Measurements from ENCODE around the gene INTS4.
"Not testable (repeated sequence)": the region's sequence is repeated elsewhere in the genome, so short reads cannot be mapped to it uniquely, and the experiment has no call there.

The INTS4 gene

GRCh38 chr11:77958583-77959177, 35.8 kb downstream of the INTS4 start:
- H3K4me3 Mint-ChIP-seq; H3K27me3 Mint-ChIP-seq; H3K27ac Mint-ChIP-seq; H3K9me3 Mint-ChIP-seq; H3K4me1 Mint-ChIP-seq (ENCODE audit: low read depth); intact Hi-C loops (cut with micrococcal nuclease): not testable (repeated sequence)
- H3K36me3 Mint-ChIP-seq (ENCODE audit: low read depth), result peaks cover 70% of the 10 kb centered on the region

- H3K27ac Mint-ChIP-seq; H3K9me3 Mint-ChIP-seq; H3K27me3 Mint-ChIP-seq; H3K4me3 Mint-ChIP-seq; H3K4me1 Mint-ChIP-seq (ENCODE audit: low read depth); intact Hi-C loops (cut with micrococcal nuclease): not testable (repeated sequence)
- H3K36me3 Mint-ChIP-seq (ENCODE audit: low read depth), result peaks cover 56% of the 10 kb centered on the region
These were observed 51.2 kb downstream of the INTS4 start for GRCh38 chr11:77943296-77943695.

- intact Hi-C loops (cut with micrococcal nuclease); H3K9me3 Mint-ChIP-seq; H3K27me3 Mint-ChIP-seq; H3K4me3 Mint-ChIP-seq; H3K4me1 Mint-ChIP-seq (ENCODE audit: low read depth); H3K27ac Mint-ChIP-seq: not testable (repeated sequence)
- H3K36me3 Mint-ChIP-seq (ENCODE audit: low read depth), result peaks cover 55% of the 10 kb centered on the region
These were observed 52.0 kb downstream of the INTS4 start for GRCh38 chr11:77942465-77942864.

GRCh38 chr11:77933596-77933995, 60.9 kb downstream of the INTS4 start:
- H3K27ac Mint-ChIP-seq; intact Hi-C loops (cut with micrococcal nuclease); H3K4me1 Mint-ChIP-seq (ENCODE audit: low read depth); H3K27me3 Mint-ChIP-seq; H3K9me3 Mint-ChIP-seq; H3K4me3 Mint-ChIP-seq: not testable (repeated sequence)
- H3K36me3 Mint-ChIP-seq (ENCODE audit: low read depth), result peaks cover 76% of the 10 kb centered on the region

GRCh38 chr11:77930334-77931208, 63.9 kb downstream of the INTS4 start:
- peaks cover 81% of the 10 kb centered on the region for H3K36me3 Mint-ChIP-seq (ENCODE audit: low read depth)
- H3K4me3 Mint-ChIP-seq; H3K27me3 Mint-ChIP-seq; H3K9me3 Mint-ChIP-seq; H3K4me1 Mint-ChIP-seq (ENCODE audit: low read depth); intact Hi-C loops (cut with micrococcal nuclease); H3K27ac Mint-ChIP-seq: not testable (repeated sequence)

- H3K36me3 Mint-ChIP-seq (ENCODE audit: low read depth), result peaks cover 63% of the 10 kb centered on the region
- intact Hi-C loops (cut with micrococcal nuclease), result not testable (repeated sequence)
These were observed 76.8 kb downstream of the INTS4 start for GRCh38 chr11:77917713-77918112.

GRCh38 chr11:77914307-77914791, 80.1 kb downstream of the INTS4 start:
- intact Hi-C loops (cut with micrococcal nuclease); H3K4me1 Mint-ChIP-seq (ENCODE audit: low read depth); H3K27me3 Mint-ChIP-seq; H3K9me3 Mint-ChIP-seq; H3K27ac Mint-ChIP-seq; H3K4me3 Mint-ChIP-seq: not testable (repeated sequence)
- peaks cover 43% of the 10 kb centered on the region for H3K36me3 Mint-ChIP-seq (ENCODE audit: low read depth)

More at GRCh38 chr11:77917713-77918112, 76.8 kb downstream of the INTS4 start:
- H3K4me3 Mint-ChIP-seq; H3K27ac Mint-ChIP-seq; H3K9me3 Mint-ChIP-seq; H3K27me3 Mint-ChIP-seq; H3K4me1 Mint-ChIP-seq (ENCODE audit: low read depth): not testable (repeated sequence)

GRCh38 chr11:77913608-77914306, 80.7 kb downstream of the INTS4 start:
- H3K4me1 Mint-ChIP-seq (ENCODE audit: low read depth); H3K4me3 Mint-ChIP-seq; H3K9me3 Mint-ChIP-seq; H3K27ac Mint-ChIP-seq; intact Hi-C loops (cut with micrococcal nuclease); H3K27me3 Mint-ChIP-seq: not testable (repeated sequence)
- peaks cover 38% of the 10 kb centered on the region for H3K36me3 Mint-ChIP-seq (ENCODE audit: low read depth)

GRCh38 chr11:77910828-77911227, 83.6 kb downstream of the INTS4 start:
- peaks cover 33% of the 10 kb centered on the region for H3K36me3 Mint-ChIP-seq (ENCODE audit: low read depth)
- H3K27me3 Mint-ChIP-seq; H3K4me1 Mint-ChIP-seq (ENCODE audit: low read depth); H3K9me3 Mint-ChIP-seq; H3K27ac Mint-ChIP-seq; intact Hi-C loops (cut with micrococcal nuclease); H3K4me3 Mint-ChIP-seq: not testable (repeated sequence)

GRCh38 chr11:77909277-77909676, 85.2 kb downstream of the INTS4 start:
- H3K27ac Mint-ChIP-seq, result no peak overlapping the region
- no peak overlapping the region for H3K4me3 Mint-ChIP-seq
- intact Hi-C loops (cut with micrococcal nuclease), result no loop called here
- no peaks in the 10 kb centered on the region for H3K4me1 Mint-ChIP-seq (ENCODE audit: low read depth)
- H3K9me3 Mint-ChIP-seq, result no peaks in the 10 kb centered on the region
- peaks cover 35% of the 10 kb centered on the region for H3K36me3 Mint-ChIP-seq (ENCODE audit: low read depth)
- H3K27me3 Mint-ChIP-seq, result no peaks in the 10 kb centered on the region

- Mint-ChIP-seq H3K4me1 (ENCODE audit: low read depth) (no peaks in the 10 kb centered on the region), H3K27me3 (no peaks in the 10 kb centered on the region), H3K27ac (no peak overlapping the region), H3K4me3 (no peak overlapping the region), H3K9me3 (no peaks in the 10 kb centered on the region), H3K36me3 (ENCODE audit: low read depth) (peaks cover 35% of the 10 kb centered on the region)
- intact Hi-C loops (cut with micrococcal nuclease), result no loop called here
These were observed 85.6 kb downstream of the INTS4 start for GRCh38 chr11:77908835-77909234.

- H3K27ac Mint-ChIP-seq; H3K9me3 Mint-ChIP-seq; H3K4me3 Mint-ChIP-seq; intact Hi-C loops (cut with micrococcal nuclease); H3K27me3 Mint-ChIP-seq; H3K4me1 Mint-ChIP-seq (ENCODE audit: low read depth): not testable (repeated sequence)
- peaks cover 68% of the 10 kb centered on the region for H3K36me3 Mint-ChIP-seq (ENCODE audit: low read depth)
These were observed 99.5 kb downstream of the INTS4 start for GRCh38 chr11:77894949-77895348.

GRCh38 chr11:77891703-77892102, 102.8 kb downstream of the INTS4 start:
- H3K27me3 Mint-ChIP-seq; H3K4me3 Mint-ChIP-seq; H3K27ac Mint-ChIP-seq; intact Hi-C loops (cut with micrococcal nuclease); H3K9me3 Mint-ChIP-seq; H3K4me1 Mint-ChIP-seq (ENCODE audit: low read depth): not testable (repeated sequence)
- peaks cover 89% of the 10 kb centered on the region for H3K36me3 Mint-ChIP-seq (ENCODE audit: low read depth)

- H3K9me3 Mint-ChIP-seq; H3K4me3 Mint-ChIP-seq; H3K27ac Mint-ChIP-seq; intact Hi-C loops (cut with micrococcal nuclease); H3K27me3 Mint-ChIP-seq; H3K4me1 Mint-ChIP-seq (ENCODE audit: low read depth): not testable (repeated sequence)
- peaks cover 89% of the 10 kb centered on the region for H3K36me3 Mint-ChIP-seq (ENCODE audit: low read depth)
These were observed 103.2 kb downstream of the INTS4 start for GRCh38 chr11:77891256-77891655.
